Right lobe of liver (tissue), 6 donors: ENCODE measurements around the gene FGB. TPM values are rescaled to one million over a fixed set of nuclear protein-coding genes. Genes with fewer than 3 reads are reported as not detected.
A peak's percentile ranks its signal among the peaks of the same experiment; 100 is the strongest.

ENCODE experiments used
- ATAC-seq, 4 donors: fragments of 200-7000 bp; cut with Tn5 transposase; one replicate each; pipeline ENCODE4 v1.9.1; 2020; ENCODE audit warnings: mild to moderate bottlenecking in 4 of 4, moderate library complexity in 4 of 4
- DNase-seq, 3 donors: peaks; one replicate each; pipeline ENCODE4 v3.0.0-alpha.2; 2020
- H3K27ac ChIP-seq, 3 donors: fragments of 200-600 bp; one replicate each; pipeline ENCODE4 v1.8.0; 2022
- H3K27me3 ChIP-seq, 2 donors: fragments of 200-600 bp; one replicate each; pipeline ENCODE4 v1.8.0; 2022
- H3K36me3 ChIP-seq, 4 donors: fragments of 200-600 bp; sonication (generic) in 1 of 4; one replicate each; pipeline versions ENCODE4 v1.5.1 to v1.8.0; 2017 to 2022; ENCODE audit warnings: control low read depth in 1 of 4
- H3K4me1 ChIP-seq, 4 donors: fragments of 200-600 bp; sonication (generic) in 1 of 4; one replicate each; pipeline versions ENCODE4 v1.5.1 to v1.8.0; 2017 to 2022; ENCODE audit warnings: control low read depth in 1 of 4
- H3K4me3 ChIP-seq, 3 donors: fragments of 200-600 bp; one replicate each; pipeline ENCODE4 v1.8.0; 2022
- H3K9me3 ChIP-seq, 4 donors: fragments of 200-600 bp; sonication (generic) in 1 of 4; one replicate each; pipeline versions ENCODE4 v1.5.1 to v1.8.0; 2017 to 2022; ENCODE audit warnings: control low read depth in 1 of 4
- CTCF ChIP-seq, 4 donors: fragments of 200-600 bp in 3 of 4; fragments of 450-650 bp in 1 of 4; IDR thresholded peaks; one replicate each; pipeline versions ENCODE4 v1.5.1 to v1.8.0; 2016 to 2022; ENCODE audit warnings: antibody characterized with exemption in 4 of 4, mild to moderate bottlenecking in 2 of 4
- POLR2A ChIP-seq: fragments of 450-650 bp; IDR thresholded peaks from one replicate; pipeline ENCODE4 v1.6.1; 2017; ENCODE audit warnings: antibody characterized with exemption, mild to moderate bottlenecking
- WGBS: methylation state at CpG from one replicate; pipeline ENCODE4 v1.1.6; 2018; ENCODE audit warnings: low coverage, low lambda C conversion rate; ENCODE audit not compliant: insufficient coverage; ENCODE audit errors: missing lambda C conversion rate; 5-methylcytosine and 5-hydroxymethylcytosine counted together
- intact Hi-C, 2 donors: fragments of 100-400 bp; cut with DNase I; formaldehyde crosslinking; loops; one replicate each; pipeline versions ENCODE4 v1.11.2 to v1.14.1; 2022
- total RNA-seq, 6 experiments: library from RNA; depleted of rRNA in 2 of 6; stranded (reverse); fragments of >200 nt in 2 of 6; fragmentation: NEBNext Ultra II Directional in 3 of 6; extraction: Animal tissue kit (Norgen Biotek cat#: 25700) in 3 of 6; gene quantifications; one replicate each; pipeline versions ENCODE4 v1.1.0 to v1.2.4, GENCODE V29; 2016 to 2023
- donor health status: DM: no; HTN: yes; CAD: no.
- donor health status: DM: no; HTN: no; CAD: no.
- donor health status: DM: no; HTN: no; CAD: no.
- donor health status: DM: no; HTN: yes; CAD: no.
- donor health status: DM: no; HTN: yes; CAD: no.

FGB gene
- total RNA-seq, 6 experiments from 2014 or later = 6,080 to 16,362 (median 11,864) TPM

GRCh38 chr4:154582723-154583122 is 19.9 kb downstream of the FGB start:
- peak overlapping the region in 1 of 3 donors; percentile 48 for H3K27ac ChIP-seq
- TF ChIP-seq CTCF (IDR thresholded peaks at IDR 0.05) (no peak), POLR2A (peak; percentile 55)
- no peak overlapping the region for H3K4me3 ChIP-seq
- no peaks in the 10 kb centered on the region for H3K9me3 ChIP-seq
- H3K36me3 ChIP-seq = peaks cover 0 to 30% (median 14%) of the 10 kb centered on the region in 4 donors
- H3K27me3 ChIP-seq = no peaks in the 10 kb centered on the region
- ATAC-seq (peak in 2 of 4 donors; percentile 3 to 28), DNase-seq (no peak)
- intact Hi-C loops = no loop called here
- H3K4me1 ChIP-seq = peaks cover 0 to 17% (median 4%) of the 10 kb centered on the region in 4 donors
- 27% methylated on average over 2 of the region's 2 CpGs for WGBS

- TF ChIP-seq POLR2A = no peak
- no peak for TF ChIP-seq CTCF (IDR thresholded peaks at IDR 0.05)
- ATAC-seq (peak in 1 of 4 donors; percentile 3), DNase-seq (no peak)
- Histone ChIP-seq H3K9me3 (no peaks in the 10 kb centered on the region), H3K4me1 (peaks cover 0 to 12% (median 2%) of the 10 kb centered on the region in 4 donors), H3K27me3 (no peaks in the 10 kb centered on the region), H3K36me3 (peaks cover 0 to 35% (median 18%) of the 10 kb centered on the region in 4 donors), H3K27ac (peak overlapping the region in 2 of 3 donors; percentile 8 to 90), H3K4me3 (no peak overlapping the region)
- 22% methylated on average over 3 of the region's 3 CpGs for WGBS
- intact Hi-C loops = no loop called here
Observed at GRCh38 chr4:154583230-154583629, 20.4 kb downstream of the FGB start.

- intact Hi-C loops = no loop called here
- Histone ChIP-seq H3K4me1 (peaks cover 0 to 8% (median 0%) of the 10 kb centered on the region in 4 donors), H3K27me3 (no peaks in the 10 kb centered on the region), H3K27ac (peak overlapping the region in 2 of 3 donors; percentile 8 to 90), H3K4me3 (no peak overlapping the region), H3K9me3 (no peaks in the 10 kb centered on the region), H3K36me3 (peaks cover 0 to 39% (median 20%) of the 10 kb centered on the region in 4 donors)
- ATAC-seq (peak in 2 of 4 donors; percentile 0 to 1), DNase-seq (no peak)
- TF ChIP-seq CTCF (IDR thresholded peaks at IDR 0.05) (no peak), POLR2A (no peak)
Observed at GRCh38 chr4:154583677-154584076, 20.9 kb downstream of the FGB start.

- no peaks in the 10 kb centered on the region for H3K9me3 ChIP-seq
- H3K36me3 ChIP-seq = peaks cover 0 to 45% (median 23%) of the 10 kb centered on the region in 4 donors
- DNase-seq (peak in 1 of 3 donors; percentile 46), ATAC-seq (peak; percentile 24 to 71 (median 26))
- no peaks in the 10 kb centered on the region for H3K27me3 ChIP-seq
- intact Hi-C loops = no loop called here
- H3K4me3 ChIP-seq = no peak overlapping the region
- H3K27ac ChIP-seq = peak overlapping the region in 2 of 3 donors; percentile 8 to 90
- WGBS = 10% methylated on average over 3 of the region's 5 CpGs
- TF ChIP-seq POLR2A (peak; percentile 84), CTCF (IDR thresholded peaks at IDR 0.05) (no peak)
- H3K4me1 ChIP-seq = peaks cover 0 to 2% (median 0%) of the 10 kb centered on the region in 4 donors
Observed at GRCh38 chr4:154584259-154584658, 21.4 kb downstream of the FGB start.
